GM12801 (cell line): ENCODE results near the gene OPALIN.

ENCODE experiments used
- TF ChIP-seq, protein P1 (sequence below): IDR thresholded peaks from one replicate; pipeline ENCODE4 v1.5.1; 2011; ENCODE audit warnings: control low read depth; ENCODE audit not compliant: insufficient read length; ENCODE audit errors: extremely low read depth

OPALIN gene

DNA sequence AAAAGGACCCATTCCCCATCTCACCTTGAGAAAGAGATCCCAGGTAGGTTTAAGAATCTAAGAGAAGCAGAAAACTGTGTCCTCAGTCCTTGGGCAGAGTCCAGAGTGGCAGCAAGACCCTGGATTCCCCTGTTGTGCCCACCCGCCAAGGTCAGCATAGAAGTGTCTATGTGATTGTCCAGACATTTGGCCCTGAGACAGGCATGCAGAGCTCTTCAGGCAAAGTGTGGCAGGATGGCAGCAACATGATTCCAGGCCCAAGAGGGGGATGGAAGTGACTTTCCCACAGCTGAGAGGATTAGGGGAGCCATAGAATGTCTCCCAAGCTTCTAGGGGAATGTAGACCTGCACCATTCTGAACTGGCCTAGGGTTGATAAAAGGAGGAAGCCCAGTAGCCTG is 39.1 kb upstream of the OPALIN start:
- TF ChIP-seq, protein P1, sequence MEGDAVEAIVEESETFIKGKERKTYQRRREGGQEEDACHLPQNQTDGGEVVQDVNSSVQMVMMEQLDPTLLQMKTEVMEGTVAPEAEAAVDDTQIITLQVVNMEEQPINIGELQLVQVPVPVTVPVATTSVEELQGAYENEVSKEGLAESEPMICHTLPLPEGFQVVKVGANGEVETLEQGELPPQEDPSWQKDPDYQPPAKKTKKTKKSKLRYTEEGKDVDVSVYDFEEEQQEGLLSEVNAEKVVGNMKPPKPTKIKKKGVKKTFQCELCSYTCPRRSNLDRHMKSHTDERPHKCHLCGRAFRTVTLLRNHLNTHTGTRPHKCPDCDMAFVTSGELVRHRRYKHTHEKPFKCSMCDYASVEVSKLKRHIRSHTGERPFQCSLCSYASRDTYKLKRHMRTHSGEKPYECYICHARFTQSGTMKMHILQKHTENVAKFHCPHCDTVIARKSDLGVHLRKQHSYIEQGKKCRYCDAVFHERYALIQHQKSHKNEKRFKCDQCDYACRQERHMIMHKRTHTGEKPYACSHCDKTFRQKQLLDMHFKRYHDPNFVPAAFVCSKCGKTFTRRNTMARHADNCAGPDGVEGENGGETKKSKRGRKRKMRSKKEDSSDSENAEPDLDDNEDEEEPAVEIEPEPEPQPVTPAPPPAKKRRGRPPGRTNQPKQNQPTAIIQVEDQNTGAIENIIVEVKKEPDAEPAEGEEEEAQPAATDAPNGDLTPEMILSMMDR: no peak

DNA sequence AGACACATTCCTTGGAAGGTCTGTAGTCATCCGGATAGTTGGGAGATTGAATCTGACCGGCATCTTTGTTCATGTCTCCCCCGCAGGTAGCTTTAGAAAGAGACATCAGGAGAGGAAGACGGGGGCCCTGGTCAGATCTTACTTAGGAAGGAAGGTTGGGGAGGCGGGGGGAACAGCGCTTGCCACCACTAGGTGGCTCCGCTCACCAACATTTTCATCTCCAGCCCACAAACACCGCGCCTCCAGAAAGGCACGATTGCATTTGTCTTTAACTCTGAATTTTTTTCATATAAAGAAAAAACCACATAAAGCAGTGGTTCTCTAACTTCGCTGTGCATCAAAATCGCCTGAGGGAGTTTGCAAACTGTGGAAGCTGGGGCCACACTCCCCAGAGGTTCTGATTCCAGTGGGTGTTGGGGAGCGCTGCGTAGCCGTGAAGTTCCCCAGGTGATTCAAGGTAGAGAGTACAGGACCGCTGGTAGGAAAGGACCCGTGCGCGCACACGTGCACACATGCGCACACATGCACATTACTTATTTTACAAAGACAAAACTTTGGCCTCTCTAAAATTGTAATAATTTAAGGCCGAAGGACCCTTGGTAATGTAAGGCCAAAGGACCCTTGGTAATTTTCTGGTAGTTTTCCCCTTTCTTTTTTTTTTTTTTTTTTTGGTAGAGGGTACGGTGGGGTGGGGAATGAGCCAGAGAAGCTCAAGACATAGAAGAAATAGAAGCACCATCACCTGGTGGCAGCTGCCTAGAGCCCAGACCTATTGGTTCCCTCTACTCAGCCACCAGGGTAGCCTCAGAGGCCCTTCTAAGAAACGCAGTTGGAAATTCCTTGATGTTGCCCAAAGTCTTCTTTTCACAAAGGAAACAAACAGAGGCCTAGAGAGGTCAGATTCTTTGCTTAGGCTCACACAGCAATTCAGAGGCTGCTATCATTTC is 37.4 kb upstream of the OPALIN start:
- TF ChIP-seq, protein P1: peak; percentile 86

- TF ChIP-seq, protein P1: no peak
Observed at GRCh38 chr10:96390460-96390864, 31.7 kb upstream of the OPALIN start.

GRCh38 chr10:96389785-96390184 is 31.0 kb upstream of the OPALIN start:
- TF ChIP-seq, protein P1: no peak

GRCh38 chr10:96387601-96388000 is 28.8 kb upstream of the OPALIN start:
- TF ChIP-seq, protein P1: no peak

DNA sequence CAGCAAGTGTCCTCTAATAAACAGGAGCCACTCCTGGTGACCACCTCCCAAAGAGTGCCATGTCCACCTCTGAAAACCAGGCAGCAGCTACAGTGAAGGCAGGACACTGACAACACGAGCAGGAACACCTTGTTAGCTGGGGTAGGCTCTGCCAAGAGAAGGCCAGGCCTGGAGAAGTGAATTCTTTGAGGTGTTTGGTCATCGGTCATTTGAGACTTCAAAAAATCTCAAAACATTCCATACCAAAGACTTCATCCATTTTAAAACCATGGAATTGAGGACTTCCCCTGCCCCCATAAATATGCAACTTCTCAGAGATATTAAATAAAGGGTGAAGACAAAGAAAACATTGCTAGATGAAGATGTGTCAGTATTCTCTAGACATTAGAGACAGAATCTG is 28.4 kb upstream of the OPALIN start:
- TF ChIP-seq, protein P1: no peak

DNA sequence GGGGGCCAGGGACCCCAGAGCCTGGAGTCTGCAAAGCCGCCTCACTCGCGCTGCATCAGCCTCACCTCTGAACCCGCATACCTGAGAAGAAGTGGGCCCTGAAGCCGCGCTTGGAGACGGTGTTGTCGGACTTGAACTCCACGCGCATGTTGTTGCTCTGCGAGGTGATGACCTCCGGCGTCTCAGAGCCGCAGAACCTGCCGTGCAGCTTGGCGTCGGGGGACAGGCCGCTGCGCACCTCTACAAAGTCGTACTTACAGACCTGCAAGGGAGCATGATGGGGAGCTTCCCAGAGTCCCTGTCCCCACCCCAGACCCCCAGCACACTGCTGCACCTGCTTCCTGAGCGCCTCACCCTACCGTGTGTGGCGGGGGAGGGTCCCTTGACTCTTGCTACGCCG is 25.7 kb upstream of the OPALIN start:
- TF ChIP-seq, protein P1: no peak
